Measurements from ENCODE around the gene CHRD.
A peak's percentile ranks its signal among the peaks of the same experiment; 100 is the strongest.

CHRD gene

DNA sequence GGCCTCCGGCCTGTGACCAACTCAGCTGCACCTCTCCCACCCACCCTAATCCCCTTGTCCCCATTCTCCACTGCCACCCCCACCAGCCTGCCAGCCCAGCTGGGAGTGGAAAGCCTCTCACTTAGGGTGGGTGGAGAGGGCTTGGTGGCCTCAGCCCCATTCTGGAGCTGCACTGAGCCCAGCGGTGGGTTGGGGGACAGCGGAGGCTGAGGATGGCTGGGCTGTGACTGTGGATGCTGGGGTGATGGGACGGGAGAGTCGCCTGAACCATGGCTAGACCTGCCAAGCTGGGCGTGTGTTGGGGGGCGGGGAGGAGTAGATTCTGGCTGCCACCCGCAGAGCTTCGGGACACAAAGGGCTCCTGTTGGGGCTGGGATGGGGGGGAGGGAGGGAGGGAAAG lies 20.2 kb upstream of the CHRD start:
- no peak overlapping the region for H3K27ac ChIP-seq
- no peak for DNase-seq (ENCODE audit: low read depth, low spot score)

DNA sequence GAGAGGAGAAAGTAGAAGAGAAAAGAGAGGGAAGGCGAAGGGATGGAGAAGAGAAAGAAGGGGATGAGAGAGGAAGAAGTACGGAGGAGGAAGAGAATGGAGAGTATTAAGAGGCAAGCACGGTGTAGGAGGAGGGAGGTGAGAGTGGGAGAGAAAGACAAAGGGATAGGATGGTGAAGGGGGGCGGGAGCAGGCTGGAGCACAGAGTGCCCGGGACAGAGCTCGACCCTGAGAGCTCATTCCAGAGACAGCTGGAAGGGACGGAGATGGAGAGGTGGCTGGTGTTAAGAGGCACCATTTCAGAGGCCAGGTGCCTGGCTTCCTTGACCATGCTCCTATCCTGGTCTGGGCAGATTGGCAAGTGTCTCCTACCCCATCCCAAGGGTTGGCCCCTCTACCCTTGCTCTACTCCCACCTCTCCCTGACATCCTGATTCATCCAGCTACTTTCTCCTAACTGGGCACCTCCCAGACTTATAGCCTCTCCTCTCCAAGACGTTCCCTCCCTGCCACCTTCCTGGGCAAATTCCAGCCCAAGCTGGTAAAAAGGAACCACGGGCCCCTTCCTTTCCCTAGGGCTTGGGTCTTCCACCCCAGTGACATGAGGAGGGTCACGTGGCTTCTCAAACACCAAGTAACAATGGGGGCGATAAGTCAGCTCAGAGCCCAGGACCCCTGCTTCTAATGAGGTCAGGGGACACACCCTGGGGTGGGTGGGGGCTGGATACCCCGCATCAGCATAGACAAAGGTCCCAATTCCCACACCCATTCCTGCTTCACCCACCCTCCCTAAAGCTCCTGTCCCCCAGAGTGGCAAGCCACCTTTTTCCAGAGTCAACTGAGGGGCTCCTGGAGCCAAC lies 19.6 kb upstream of the CHRD start:
- DNase-seq (ENCODE audit: low read depth, low spot score), result no peak
- no peak overlapping the region for H3K27ac ChIP-seq

DNA sequence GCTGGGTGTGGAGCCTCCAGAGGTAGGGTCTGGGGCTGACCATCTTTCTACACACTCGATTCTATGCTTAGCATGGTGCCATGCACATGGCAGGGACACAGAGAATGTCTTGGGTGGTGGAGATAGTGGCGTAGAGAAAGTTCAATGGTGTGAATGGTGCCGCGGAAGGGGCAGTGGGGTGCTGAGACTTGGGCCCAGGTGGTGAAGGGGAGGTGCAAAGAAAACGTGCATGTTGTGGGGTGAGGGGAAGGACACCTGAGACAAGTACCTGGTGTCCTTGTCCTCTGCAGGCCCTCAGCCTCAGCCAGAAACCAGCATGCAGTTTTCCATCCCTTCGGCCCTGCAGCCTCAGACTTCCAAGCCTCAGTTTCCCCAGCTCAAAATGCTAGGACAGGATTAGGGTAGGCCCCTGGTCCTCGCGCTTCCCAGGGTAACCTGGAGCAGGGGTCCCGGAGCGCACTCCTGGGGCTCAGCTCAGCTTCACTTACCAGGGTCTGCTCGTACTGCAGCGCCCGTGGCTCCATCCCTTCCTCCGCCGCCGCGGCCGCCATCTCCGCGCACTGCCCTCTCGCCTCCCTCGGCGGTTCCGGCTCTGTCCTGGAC lies 18.8 kb upstream of the CHRD start:
- H3K27ac ChIP-seq, result peak overlapping the region; percentile 97

DNA sequence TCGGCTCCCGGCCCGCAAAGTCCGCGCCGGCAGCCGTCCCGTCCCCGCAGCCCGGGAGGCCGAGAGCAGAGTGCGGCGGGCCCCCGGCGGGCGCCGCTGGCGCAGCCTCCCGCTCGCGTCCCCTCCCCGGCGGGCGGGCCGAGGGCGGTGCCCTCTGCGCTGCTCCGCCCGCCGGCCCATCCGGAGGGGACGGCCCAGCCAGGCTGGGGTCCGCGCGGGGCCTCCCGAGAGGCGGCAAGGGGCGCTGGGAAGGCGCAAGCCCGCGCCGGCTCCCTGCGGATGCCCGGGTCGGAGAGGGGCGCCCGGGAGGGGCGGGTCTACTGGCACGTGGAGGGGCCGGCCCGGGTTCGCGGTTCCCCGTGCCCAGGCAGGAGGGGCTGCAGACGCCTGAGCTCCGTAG lies 18.3 kb upstream of the CHRD start, which contains the start of the genes CLCN2 and POLR2H:
CLCN2 (minus strand) TSS at position 74 of the 400 bp plus-strand sequence. CDS start 126 bp downstream, outside the sequence.
POLR2H (plus strand) TSS at position 179 of the 400 bp plus-strand sequence. CDS start 1,783 bp downstream, outside the sequence.
- no peak for DNase-seq (ENCODE audit: low read depth, low spot score)
- H3K27ac ChIP-seq, result peak within 1 kb of the TSS; percentile 97

More for the DNA sequence above, 18.8 kb upstream of the CHRD start:
- DNase-seq (ENCODE audit: low read depth, low spot score), result no peak

DNA sequence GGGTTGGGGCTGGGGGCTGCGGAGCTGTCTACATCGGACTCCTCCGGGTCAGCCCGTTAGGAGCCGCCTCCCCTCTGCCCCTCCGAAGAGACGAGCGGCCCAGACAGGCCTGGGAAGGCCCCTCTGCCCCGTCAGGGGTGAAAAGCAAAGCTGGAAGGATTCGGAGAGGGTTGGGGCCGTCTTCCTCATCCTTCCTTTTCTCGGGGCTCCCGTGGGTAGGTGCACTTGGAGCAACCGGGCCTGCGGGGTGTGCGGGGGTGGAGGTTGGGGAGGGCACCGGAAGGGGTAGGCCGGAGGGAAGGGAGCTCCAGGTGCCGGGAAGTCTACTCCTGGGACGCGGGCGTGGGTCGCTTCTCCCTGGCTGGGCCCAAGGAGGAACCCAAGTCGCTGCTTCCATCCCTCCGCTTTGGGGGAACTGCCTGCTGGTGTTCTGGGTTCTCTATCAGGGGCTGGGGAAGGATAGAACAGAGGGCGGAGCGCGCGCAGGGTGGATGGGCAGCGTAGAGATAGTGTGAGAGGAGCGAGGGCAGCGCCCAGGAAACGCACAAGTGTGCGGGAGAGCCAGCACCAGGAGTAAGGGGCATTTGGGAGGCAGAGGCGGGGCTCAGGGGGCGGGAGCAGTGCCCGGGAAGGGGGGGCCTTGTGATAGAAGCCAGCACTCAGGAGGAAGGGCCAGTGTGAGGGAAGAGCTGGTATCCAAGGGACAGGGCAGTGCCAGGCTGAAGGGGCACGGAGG lies 17.8 kb upstream of the CHRD start:
- peak overlapping the region; percentile 97 for H3K27ac ChIP-seq
- peak; percentile 10 for DNase-seq (ENCODE audit: low read depth, low spot score)

DNA sequence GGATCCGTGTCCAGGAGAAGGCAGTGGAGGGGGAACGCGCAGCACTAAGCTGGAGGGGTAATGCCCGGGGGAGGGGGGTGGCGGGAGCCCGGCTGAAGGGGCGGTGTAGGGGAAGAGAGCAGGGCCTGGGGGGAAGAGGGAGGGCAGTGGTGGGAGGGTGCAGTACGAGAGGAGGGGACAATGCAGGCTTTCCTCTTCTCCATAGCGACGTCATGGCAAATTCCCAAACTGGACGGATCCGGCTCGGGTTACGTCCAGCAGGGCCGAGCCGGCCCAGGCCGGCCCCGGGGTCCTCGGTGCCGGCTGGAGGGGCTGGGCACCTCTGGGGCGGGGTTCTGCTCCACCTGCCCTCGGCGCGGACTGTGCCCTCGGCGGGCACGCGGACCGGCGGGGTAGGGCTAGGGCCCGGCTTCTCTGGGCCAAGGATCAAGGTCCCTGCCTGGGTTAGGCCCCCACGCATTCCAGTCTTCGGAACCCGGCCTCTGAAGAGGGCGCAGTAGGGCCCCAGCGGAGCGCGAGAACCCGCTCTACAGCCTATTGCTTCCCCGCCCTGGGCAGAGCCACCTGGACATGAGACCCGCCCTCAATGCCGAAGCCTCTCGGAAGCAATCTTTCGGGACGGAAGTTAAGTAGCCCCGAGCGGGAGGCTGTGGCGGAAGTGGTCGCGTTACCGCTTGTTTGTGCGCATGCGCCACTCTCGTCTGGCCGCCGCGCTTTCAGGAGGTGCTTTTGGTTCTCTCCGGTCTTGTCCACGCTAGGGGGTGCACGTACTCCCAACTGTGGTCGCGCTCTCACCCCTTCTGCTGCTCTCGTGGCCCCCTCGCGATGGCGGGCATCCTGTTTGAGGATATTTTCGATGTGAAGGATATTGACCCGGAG lies 16.9 kb upstream of the CHRD start:
- H3K27ac ChIP-seq, result peak overlapping the region; percentile 97
- DNase-seq (ENCODE audit: low read depth, low spot score), result peak; percentile 90

DNA sequence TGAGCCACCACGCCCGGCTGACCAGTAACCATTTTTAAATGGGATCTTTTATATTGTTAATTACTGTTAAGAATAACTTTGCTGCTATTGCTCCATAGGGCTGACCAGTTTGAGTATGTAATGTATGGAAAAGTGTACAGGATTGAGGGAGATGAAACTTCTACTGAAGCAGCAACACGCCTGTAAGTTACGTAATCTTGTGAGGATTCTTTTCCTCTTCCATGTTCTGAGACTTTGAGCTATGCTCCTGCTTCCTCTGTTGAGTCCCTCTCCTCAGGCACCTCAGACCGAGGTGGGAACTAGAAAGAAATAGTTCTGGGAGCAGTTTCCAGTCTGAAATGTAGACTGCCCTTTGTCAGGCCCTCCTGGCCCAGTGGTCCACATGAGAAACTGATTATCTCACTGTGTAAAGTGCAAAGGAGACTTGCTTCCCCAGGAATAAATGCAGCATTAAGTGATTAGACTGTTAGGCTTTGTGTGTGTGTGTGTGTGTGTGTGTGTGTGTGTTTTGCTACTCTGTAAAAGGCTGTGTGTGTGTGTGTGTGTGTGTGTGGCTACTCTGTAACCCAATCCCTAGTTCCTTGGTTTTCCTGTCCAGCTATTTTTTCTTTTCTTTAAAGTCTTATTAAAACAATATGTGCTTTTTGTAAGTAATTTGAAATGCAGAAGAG lies 13.1 kb upstream of the CHRD start:
- no peak for DNase-seq (ENCODE audit: low read depth, low spot score)
- H3K27ac ChIP-seq, result no peak overlapping the region

DNA sequence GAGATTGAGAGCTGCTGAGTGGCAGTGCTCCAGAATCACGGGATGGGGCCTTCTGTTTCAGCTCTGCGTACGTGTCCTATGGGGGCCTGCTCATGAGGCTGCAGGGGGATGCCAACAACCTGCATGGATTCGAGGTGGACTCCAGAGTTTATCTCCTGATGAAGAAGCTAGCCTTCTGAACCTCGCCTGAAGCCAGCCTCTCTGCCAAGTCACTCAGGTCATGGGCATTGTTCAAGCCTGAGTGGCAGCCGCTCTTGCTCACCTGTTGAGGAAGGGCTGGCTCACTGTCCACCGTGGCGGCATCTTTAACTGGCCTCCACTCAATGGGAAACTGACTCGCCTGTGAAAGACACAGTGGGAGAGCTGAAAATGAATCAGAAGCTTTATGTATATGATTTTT lies 11.7 kb upstream of the CHRD start:
- DNase-seq (ENCODE audit: low read depth, low spot score), result no peak
- H3K27ac ChIP-seq, result no peak overlapping the region

DNA sequence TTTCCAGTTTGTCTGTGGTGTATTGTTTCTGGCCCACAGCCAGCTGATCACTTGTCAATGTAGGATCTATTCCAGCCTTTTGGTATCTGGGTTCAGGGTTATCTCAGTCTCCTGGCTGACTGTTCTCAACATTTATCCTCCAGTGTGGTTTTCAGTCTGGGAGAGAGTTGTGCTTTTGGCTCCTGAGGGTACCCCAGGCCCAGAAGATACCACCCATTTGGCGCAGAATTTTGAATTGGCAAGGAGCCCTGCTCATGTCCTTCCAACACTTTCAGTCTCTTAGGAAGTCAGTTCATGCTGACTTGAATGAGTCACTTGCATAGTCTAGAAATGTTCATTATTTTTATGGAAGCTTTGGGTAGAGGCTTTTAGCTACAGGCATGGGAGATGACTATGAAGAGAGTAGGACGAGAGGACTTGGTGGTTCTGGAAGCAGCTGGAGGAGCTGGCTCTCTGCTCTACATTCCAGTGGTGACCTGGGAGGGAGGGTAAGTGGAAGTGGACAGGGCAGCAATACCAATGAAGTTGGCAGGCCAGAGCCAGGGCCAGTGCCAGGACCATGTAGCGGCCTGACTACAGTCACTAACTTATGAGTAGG lies 11.2 kb upstream of the CHRD start:
- no peak for DNase-seq (ENCODE audit: low read depth, low spot score)
- H3K27ac ChIP-seq, result no peak overlapping the region

DNA sequence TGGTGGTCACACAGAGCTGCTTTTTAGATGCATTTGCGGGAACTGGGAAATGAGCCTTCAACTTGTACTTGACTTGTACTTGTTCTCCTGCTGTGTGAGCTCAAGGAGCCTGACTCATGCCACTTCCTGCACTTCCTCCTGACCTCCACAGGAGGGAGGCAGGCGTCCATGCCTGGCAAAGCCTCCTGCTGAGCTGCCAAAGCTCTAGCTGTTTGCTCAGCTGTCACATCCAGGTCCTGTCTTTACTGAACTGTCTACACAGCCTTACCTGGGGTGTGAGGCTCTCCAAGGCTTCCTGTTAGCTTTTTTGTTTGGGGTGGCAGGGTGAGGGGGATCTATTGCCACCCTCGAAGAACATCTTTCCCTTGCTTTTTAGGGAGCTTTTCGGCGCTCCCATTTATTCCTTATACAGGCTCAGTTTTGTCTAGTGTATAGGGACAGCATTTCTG lies 8.3 kb upstream of the CHRD start:
- DNase-seq (ENCODE audit: low read depth, low spot score), result peak; percentile 60

DNA sequence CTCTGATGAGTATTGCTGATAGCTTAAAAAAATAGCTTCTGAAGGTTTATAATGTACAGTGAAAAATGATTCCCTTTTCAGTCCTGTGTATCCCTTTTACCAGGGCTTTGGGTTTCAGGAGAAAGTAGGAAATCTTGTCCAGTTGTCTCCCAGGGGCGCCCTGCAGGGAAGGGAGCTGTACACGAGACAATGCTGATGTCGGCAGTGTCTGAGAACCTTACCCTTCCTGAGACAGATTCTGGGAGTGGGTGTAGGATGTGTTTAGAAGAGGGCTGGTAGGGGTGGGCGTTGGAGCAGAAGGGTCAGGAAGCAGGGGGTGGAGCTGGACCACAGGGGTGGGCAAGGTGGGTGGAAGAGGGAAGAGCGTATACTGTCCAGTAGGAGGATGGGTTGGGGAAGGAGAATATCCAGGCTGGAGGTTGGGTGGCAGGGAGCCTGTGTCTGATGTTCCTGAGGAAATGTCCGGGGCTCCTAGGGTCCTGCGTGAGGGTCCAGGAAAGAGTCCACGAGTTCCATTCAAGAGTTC lies 7.5 kb upstream of the CHRD start:
- no peak for DNase-seq (ENCODE audit: low read depth, low spot score)
- no peak overlapping the region for H3K27ac ChIP-seq

More for the DNA sequence above, 8.3 kb upstream of the CHRD start:
- H3K27ac ChIP-seq, result no peak overlapping the region

DNA sequence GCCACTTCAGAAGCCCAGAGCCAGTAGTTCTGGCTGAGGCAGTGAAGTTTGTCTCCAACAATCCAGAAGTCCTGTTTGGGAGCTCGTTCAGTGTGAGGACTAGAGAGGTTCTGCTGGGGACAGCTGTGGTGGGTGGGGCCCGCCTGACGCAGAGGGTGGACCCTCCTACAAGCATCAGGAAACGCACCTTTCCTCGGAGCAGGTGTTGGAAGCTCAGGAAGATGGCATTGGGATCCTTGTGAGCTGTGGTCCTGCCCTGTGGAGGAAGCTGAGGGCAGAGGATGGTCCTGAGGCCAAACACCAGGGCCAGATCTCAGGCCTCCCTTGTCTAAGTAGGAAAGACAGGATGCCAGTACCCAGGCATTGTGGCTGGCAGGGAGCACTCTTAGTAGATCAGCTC lies 6.9 kb upstream of the CHRD start:
- DNase-seq (ENCODE audit: low read depth, low spot score), result no peak
- H3K27ac ChIP-seq, result no peak overlapping the region

DNA sequence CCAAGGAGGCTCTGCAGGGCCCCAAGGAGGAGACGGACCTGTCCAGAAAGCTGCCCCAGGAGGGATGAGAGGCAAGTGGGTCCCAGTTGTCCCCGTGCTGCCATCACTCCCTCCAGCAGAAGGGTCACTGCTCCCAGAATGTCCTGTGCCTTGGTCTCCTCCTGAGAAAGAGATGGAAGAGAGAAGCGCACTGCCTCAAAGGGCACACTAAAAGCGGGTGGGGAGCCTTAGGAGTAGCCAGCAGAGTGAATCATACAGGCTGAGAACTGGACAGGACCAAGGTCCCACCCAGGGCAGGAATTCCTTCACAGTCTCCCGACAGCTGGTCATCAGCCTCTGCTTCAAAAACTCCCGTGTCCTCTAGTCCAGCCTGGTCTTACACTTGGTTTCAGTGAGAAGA lies 6.4 kb upstream of the CHRD start:
- DNase-seq (ENCODE audit: low read depth, low spot score), result no peak
- H3K27ac ChIP-seq, result no peak overlapping the region

DNA sequence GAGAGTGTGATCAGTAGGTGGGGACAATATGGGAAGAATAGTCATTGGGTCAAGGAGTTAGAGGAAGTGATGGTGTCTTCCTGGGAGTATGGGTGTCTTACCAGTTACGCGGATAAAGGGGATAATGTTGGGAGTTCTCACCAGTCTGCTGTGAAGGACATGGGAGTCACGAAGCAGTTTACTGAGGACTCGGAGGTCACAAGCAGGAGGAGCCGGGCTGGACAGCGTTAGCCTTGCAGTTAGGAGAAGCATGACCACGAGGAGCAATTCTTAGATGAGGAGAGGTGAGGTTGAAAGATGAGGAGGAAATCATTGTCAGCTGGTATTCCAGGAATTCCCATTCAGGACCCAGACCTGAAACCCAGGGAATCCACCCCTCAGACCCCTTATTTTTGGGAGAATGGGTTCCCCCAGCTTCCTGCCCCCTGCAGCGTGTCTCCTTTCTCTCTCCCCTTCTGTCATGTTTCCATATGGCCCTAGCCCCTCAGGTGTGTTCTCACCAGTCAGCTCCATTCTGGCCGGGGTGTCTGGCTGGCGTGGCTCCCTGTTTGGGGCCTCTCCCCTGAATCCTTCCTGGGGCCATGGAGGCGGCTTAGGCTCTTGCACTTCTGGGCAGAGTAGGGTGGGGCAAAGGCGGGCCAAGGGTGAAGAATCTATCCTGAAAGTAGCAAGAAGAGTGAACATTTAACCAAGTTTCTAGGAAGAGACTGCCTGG lies 4.0 kb upstream of the CHRD start:
- no peak overlapping the region for H3K27ac ChIP-seq
- DNase-seq (ENCODE audit: low read depth, low spot score), result no peak

DNA sequence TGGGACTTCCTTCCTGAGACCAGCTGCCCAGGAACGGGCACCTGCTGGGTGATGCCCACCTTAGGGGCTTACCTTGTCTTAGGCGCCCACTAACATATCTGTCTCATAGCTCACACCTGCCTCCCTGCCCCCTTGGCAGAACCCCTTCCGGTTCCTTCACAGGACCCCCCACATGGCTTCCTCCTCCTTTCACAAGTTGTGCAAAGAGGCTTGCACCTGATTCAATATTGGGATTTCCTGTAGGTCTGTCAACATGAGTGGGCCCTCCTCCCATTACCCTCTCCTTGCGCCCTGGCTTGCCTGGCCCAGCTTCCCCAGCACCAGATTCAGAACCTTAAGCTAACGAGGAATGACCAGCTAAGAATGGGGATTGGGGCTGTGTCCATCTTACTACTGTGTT lies 2.5 kb upstream of the CHRD start:
- no peak overlapping the region for H3K27ac ChIP-seq
- no peak for DNase-seq (ENCODE audit: low read depth, low spot score)

DNA sequence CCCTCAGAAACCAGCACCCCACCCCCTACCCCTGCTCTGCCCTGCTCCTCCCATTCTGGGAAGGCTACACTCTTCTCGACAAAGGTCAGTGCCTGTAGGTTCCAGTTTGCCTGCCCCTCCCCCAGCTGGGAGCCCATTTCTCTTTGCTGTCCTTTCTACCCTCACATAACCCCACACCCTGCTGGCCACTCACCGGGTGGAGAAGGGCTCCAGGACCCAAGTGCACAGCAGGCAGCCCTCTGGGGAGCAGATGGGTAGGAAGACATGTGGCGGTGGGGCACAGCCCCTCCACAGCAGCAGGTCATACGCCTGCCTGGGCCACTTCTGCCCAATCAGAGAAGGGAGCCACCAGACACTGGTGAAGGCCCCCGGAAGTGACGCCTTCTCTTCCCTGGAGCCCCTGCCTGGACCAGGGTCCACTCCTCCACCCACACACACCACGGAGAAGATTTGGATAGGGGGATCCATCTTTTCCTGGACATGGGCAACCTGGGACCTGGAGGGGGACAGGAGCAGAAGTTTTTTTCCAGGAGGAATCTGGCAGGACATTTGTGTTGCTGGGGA lies 1.9 kb upstream of the CHRD start, which contains the start of gene THPO:
THPO (minus strand) TSS at position 326 of the 564 bp plus-strand sequence. CDS start 1,948 bp downstream, outside the sequence.
- H3K27ac ChIP-seq, result no peak within 1 kb of the TSS
- DNase-seq (ENCODE audit: low read depth, low spot score), result no peak

DNA sequence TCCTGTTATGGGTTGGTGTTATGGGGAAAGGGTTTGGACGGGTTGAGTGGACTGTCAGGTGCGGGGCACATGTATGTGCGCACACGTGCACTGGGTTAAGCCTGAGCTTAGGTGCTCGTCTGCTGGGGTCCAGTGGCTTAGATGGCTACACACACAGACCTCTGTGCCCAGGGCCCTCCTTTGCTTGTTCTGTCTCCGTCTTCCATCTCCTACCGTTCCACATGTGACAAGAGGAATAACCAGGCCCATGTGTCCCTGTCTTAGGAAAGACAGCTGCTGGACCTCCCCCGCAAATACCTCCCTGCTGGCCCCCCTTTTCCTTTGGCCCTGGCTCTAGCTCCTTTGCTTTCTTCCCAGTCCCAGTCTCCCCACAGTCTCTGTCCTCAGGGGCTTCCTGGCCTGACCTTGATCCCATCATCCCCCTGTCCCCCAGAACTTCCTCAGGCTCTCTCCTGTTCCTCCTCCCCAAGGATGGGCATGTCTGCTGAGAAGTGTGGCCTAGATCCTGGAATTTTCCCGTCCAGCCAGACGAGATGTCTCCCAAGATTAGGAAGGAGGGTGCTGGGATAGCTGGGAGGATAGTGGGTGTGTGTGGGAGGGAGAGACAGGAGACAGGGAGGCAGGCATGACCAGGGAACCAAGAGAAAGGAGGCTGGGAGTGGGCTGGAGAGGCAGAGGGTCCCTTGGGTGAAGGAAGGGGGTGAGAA lies 1.1 kb upstream of the CHRD start:
- no peak overlapping the region for H3K27ac ChIP-seq
- no peak for DNase-seq (ENCODE audit: low read depth, low spot score)

All from epithelial cell of prostate (primary cell).